NOMO-1 treated with DMSO at 0.1 percent for 48 hours (cell line): Measurements from ENCODE around the gene C3orf22.

ENCODE experiments used
- DNase-seq: peaks from one replicate; lab custom pipeline; 2025; ENCODE audit not compliant: unreplicated experiment; lab: John Stamatoyannopoulos, UW

C3orf22 gene

GRCh38 chr3:126515066-126515706 lies 43.5 kb downstream of the C3orf22 start:
- DNase-seq: no peak

- DNase-seq: no peak
These were observed 44.6 kb downstream of the C3orf22 start for GRCh38 chr3:126514161-126514560.

- no peak for DNase-seq
These were observed 45.6 kb downstream of the C3orf22 start for GRCh38 chr3:126512916-126513650.

- DNase-seq: no peak
These were observed 46.7 kb downstream of the C3orf22 start for GRCh38 chr3:126512026-126512425.

GRCh38 chr3:126511291-126511690 lies 47.4 kb downstream of the C3orf22 start:
- no peak for DNase-seq

GRCh38 chr3:126510308-126510910 lies 48.3 kb downstream of the C3orf22 start:
- DNase-seq: no peak

- no peak for DNase-seq
These were observed 49.0 kb downstream of the C3orf22 start for GRCh38 chr3:126509597-126510307.

- DNase-seq: no peak
These were observed 50.2 kb downstream of the C3orf22 start for GRCh38 chr3:126508564-126508964.

GRCh38 chr3:126507886-126508285 lies 50.8 kb downstream of the C3orf22 start:
- DNase-seq: no peak

- no peak for DNase-seq
These were observed 55.0 kb downstream of the C3orf22 start for GRCh38 chr3:126503701-126504100.

- no peak for DNase-seq
These were observed 56.1 kb downstream of the C3orf22 start for GRCh38 chr3:126502656-126503055.

GRCh38 chr3:126501736-126502135 lies 57.0 kb downstream of the C3orf22 start:
- DNase-seq: no peak

- no peak for DNase-seq
These were observed 57.7 kb downstream of the C3orf22 start for GRCh38 chr3:126501054-126501453.

GRCh38 chr3:126500016-126500415 lies 58.7 kb downstream of the C3orf22 start:
- DNase-seq: no peak
